ENCODE measurements around the gene CAMTA1.

Gene CAMTA1

GRCh38 chr1:7101187-7101586 lies 315.9 kb downstream of the CAMTA1 start:
- DNase-seq (ENCODE audit: low read depth), result no peak
- TF ChIP-seq CTCF (IDR thresholded peaks at IDR 0.05; ENCODE audit: control insufficient read depth, insufficient read depth, low read depth, low read length, missing control alignments), result no peak

GRCh38 chr1:7103361-7103782 lies 318.1 kb downstream of the CAMTA1 start:
- DNase-seq (ENCODE audit: low read depth), result no peak
- TF ChIP-seq CTCF (IDR thresholded peaks at IDR 0.05; ENCODE audit: control insufficient read depth, insufficient read depth, low read depth, low read length, missing control alignments), result no peak
- no peak overlapping the region for H3K4me3 ChIP-seq (ENCODE audit: control insufficient read depth, low read depth, low read length)

More at GRCh38 chr1:7101187-7101586, 315.9 kb downstream of the CAMTA1 start:
- no peak overlapping the region for H3K4me3 ChIP-seq (ENCODE audit: control insufficient read depth, low read depth, low read length)

GRCh38 chr1:7103874-7104273 lies 318.6 kb downstream of the CAMTA1 start:
- no peak overlapping the region for H3K4me3 ChIP-seq (ENCODE audit: control insufficient read depth, low read depth, low read length)
- no peak for TF ChIP-seq CTCF (IDR thresholded peaks at IDR 0.05; ENCODE audit: control insufficient read depth, insufficient read depth, low read depth, low read length, missing control alignments)
- no peak for DNase-seq (ENCODE audit: low read depth)

- no peak for DNase-seq (ENCODE audit: low read depth)
- no peak for TF ChIP-seq CTCF (IDR thresholded peaks at IDR 0.05; ENCODE audit: control insufficient read depth, insufficient read depth, low read depth, low read length, missing control alignments)
- no peak overlapping the region for H3K4me3 ChIP-seq (ENCODE audit: control insufficient read depth, low read depth, low read length)
Measured at GRCh38 chr1:7104339-7104738, 319.1 kb downstream of the CAMTA1 start.

GRCh38 chr1:7105269-7105668 lies 320.0 kb downstream of the CAMTA1 start:
- H3K4me3 ChIP-seq (ENCODE audit: control insufficient read depth, low read depth, low read length), result no peak overlapping the region
- DNase-seq (ENCODE audit: low read depth), result no peak
- TF ChIP-seq CTCF (IDR thresholded peaks at IDR 0.05; ENCODE audit: control insufficient read depth, insufficient read depth, low read depth, low read length, missing control alignments), result no peak

- TF ChIP-seq CTCF (IDR thresholded peaks at IDR 0.05; ENCODE audit: control insufficient read depth, insufficient read depth, low read depth, low read length, missing control alignments), result no peak
- no peak overlapping the region for H3K4me3 ChIP-seq (ENCODE audit: control insufficient read depth, low read depth, low read length)
- DNase-seq (ENCODE audit: low read depth), result no peak
Measured at GRCh38 chr1:7106442-7107108, 321.3 kb downstream of the CAMTA1 start.

Data from AG09309 (cell line).